AG04450 (cell line): ENCODE data around the gene TMEM94. TPM values are rescaled to one million over a fixed set of nuclear protein-coding genes. Genes with fewer than 3 reads are reported as not detected.

ENCODE experiments used
- CTCF ChIA-PET: fragments of 300-600, 350-600 bp; formaldehyde crosslinking; extraction: SDS; loops from one replicate; lab custom pipeline; 2022; ENCODE audit warnings: antibody characterized with exemption, inconsistent platforms; lab: Charles Lee
- POLR2A ChIA-PET: fragments of 350-600 bp; formaldehyde crosslinking; extraction: SDS; loops from one replicate; lab custom pipeline; 2021; ENCODE audit warnings: antibody characterized with exemption, inconsistent platforms; lab: Yijun Ruan, JAX
- DNase-seq: peaks from one replicate; pipeline ENCODE4 v3.0.0-alpha.2; 2011; ENCODE audit warnings: low read depth, low spot score
- H3K27ac ChIP-seq: one replicate; pipeline ENCODE4 v1.5.1; 2012; ENCODE audit warnings: low read depth, low read length, control low read depth
- H3K27me3 ChIP-seq: one replicate; pipeline ENCODE4 v1.6.0; 2012; ENCODE audit warnings: low read length; ENCODE audit not compliant: control insufficient read depth, insufficient read depth
- H3K4me3 ChIP-seq: 2 replicates; pipeline ENCODE4 v1.5.1; 2011; ENCODE audit warnings: mild to moderate bottlenecking, low read depth, low read length, control low read depth
- H3K9me3 ChIP-seq: 2 replicates; pipeline ENCODE4 v1.5.1; 2012; ENCODE audit warnings: low read length; ENCODE audit not compliant: control insufficient read depth, insufficient read depth
- polyA plus RNA-seq: library from polyadenylated mRNA; depleted of rRNA; stranded (reverse); fragments of >200 nt; gene quantifications from 2 replicates; pipeline ENCODE4 v1.2.3, GENCODE V29; 2011
- TF ChIP-seq, protein P1 (sequence below): IDR thresholded peaks from 2 replicates; pipeline ENCODE4 v1.5.1; 2011; ENCODE audit warnings: low read depth, low read length, control low read depth, inconsistent platforms

Gene TMEM94
- polyA plus RNA-seq, 1 experiment = 14.8 TPM

GRCh38 chr17:75540923-75541503 is 84.6 kb downstream of the TMEM94 start:
- H3K9me3 ChIP-seq = no peaks in the 10 kb centered on the region
- CTCF ChIA-PET = no interaction called here
- TF ChIP-seq, protein P1, sequence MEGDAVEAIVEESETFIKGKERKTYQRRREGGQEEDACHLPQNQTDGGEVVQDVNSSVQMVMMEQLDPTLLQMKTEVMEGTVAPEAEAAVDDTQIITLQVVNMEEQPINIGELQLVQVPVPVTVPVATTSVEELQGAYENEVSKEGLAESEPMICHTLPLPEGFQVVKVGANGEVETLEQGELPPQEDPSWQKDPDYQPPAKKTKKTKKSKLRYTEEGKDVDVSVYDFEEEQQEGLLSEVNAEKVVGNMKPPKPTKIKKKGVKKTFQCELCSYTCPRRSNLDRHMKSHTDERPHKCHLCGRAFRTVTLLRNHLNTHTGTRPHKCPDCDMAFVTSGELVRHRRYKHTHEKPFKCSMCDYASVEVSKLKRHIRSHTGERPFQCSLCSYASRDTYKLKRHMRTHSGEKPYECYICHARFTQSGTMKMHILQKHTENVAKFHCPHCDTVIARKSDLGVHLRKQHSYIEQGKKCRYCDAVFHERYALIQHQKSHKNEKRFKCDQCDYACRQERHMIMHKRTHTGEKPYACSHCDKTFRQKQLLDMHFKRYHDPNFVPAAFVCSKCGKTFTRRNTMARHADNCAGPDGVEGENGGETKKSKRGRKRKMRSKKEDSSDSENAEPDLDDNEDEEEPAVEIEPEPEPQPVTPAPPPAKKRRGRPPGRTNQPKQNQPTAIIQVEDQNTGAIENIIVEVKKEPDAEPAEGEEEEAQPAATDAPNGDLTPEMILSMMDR = no peak

DNA sequence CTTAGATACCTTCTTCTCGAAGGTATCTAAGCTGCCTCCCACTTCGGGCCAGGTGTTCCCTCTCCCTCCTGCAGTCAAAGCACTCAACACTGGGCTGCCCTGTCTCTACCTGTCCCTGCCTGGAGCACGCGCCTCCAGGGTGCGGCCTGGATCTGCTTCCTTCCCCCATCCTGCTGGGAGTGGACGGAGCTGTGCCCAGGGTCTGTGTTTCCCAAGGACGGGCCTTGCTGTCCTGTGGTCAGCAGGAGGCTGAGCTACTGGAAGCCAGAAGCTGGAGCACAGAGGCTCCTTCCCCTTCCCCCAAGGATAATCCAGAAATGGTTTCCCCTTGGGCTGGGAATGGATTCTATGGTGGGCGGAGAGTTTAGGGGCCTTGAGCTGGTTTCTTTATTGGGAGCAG is 85.8 kb downstream of the TMEM94 start:
- Histone ChIP-seq H3K4me3 (no peak overlapping the region), H3K27me3 (peaks cover 38% of the 10 kb centered on the region), H3K27ac (no peak overlapping the region), H3K9me3 (no peaks in the 10 kb centered on the region)
- no peak for DNase-seq
- TF ChIP-seq, protein P1 = no peak
- ChIA-PET CTCF (interaction anchor here (0.6 to 1.3 kb wide), 2 partner anchors 26 to 117 kb away, joined by 3 read pairs; partner anchors contain the start of gene TSEN54), POLR2A (interaction anchor here (1.7 kb wide), 1 partner anchor 11 kb away, joined by 4 read pairs; no protein-coding TSS in a partner anchor)

More at GRCh38 chr17:75540923-75541503, 84.6 kb downstream of the TMEM94 start:
- Histone ChIP-seq H3K4me3 (no peak overlapping the region), H3K27ac (no peak overlapping the region), H3K27me3 (peaks cover 38% of the 10 kb centered on the region)
- no peak for DNase-seq
- POLR2A ChIA-PET = no interaction called here

DNA sequence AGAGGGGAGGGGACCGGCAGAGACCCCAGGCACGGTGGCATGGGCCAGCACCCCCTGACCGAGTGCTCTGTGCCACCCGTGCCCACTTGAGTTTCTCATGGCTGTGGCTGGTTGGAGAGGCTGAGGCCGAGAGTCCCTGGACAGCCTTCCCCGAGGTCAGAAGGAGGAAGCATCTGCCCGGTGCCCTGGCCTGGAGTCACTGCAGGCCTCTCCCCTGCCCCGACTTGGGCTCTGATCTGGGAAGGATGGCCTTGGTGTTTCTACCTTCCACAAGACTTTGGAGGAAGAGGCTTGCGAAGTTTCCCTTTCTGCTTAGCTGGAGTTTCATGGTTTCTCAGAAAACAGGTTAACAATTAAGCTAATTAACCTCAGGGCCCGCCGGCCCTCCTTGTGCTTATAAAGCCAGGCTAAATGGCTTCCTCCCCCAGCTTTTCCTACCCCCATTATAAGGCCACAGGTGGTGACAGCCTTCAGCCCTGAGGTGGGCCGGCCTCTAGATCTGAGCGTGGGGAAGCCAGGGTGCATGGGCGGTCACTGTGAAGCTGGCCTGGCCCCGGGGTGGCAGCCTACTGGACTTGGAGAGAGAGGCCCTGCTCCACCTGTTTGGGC is 86.4 kb downstream of the TMEM94 start:
- TF ChIP-seq, protein P1 = no peak

GRCh38 chr17:75544250-75544649 is 87.8 kb downstream of the TMEM94 start:
- TF ChIP-seq, protein P1 = no peak
- CTCF ChIA-PET = no interaction called here
- POLR2A ChIA-PET = no interaction called here

More for the DNA sequence above, 86.4 kb downstream of the TMEM94 start:
- DNase-seq = no peak
- peaks cover 37% of the 10 kb centered on the region for H3K27me3 ChIP-seq
- H3K9me3 ChIP-seq = no peaks in the 10 kb centered on the region
- ChIA-PET POLR2A (interaction anchor here (1.7 kb wide), 1 partner anchor 10 kb away, joined by 4 read pairs; no protein-coding TSS in a partner anchor), CTCF (interaction anchor here (0.6 to 1.3 kb wide), 2 partner anchors 26 to 118 kb away, joined by 3 read pairs; partner anchors contain the start of gene TSEN54)
- no peak overlapping the region for H3K27ac ChIP-seq
- no peak overlapping the region for H3K4me3 ChIP-seq

DNA sequence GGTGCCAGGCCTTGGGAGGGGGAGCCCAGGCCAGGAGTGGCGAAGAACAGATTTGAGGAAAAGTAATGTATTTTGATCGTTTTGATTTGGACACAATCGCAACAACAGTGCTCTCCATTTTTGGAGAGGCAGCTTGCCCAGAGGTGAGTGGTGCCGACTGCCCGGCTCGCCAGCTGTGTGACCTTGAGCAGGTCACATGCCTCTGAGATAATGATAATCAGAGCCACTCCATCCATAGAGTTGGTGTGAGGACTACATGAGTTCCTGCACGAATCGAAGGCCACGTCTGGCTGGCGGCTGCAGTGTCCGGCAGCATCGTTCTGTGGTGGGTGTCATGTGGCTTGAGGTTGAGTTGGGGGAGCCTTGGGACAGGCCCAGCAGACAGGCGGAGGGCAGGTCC is 89.7 kb downstream of the TMEM94 start:
- TF ChIP-seq, protein P1 = no peak
- H3K9me3 ChIP-seq = no peaks in the 10 kb centered on the region
- no peak overlapping the region for H3K27ac ChIP-seq
- ChIA-PET POLR2A (no interaction called here), CTCF (no interaction called here)
- no peak for DNase-seq
- H3K4me3 ChIP-seq = no peak overlapping the region
- H3K27me3 ChIP-seq = peaks cover 23% of the 10 kb centered on the region

More at GRCh38 chr17:75544250-75544649, 87.8 kb downstream of the TMEM94 start:
- no peak overlapping the region for H3K4me3 ChIP-seq
- no peaks in the 10 kb centered on the region for H3K9me3 ChIP-seq
- no peak overlapping the region for H3K27ac ChIP-seq
- DNase-seq = no peak
- peaks cover 31% of the 10 kb centered on the region for H3K27me3 ChIP-seq
